NCI-H526 treated with DMSO at 0.1 percent for 48 hours (cell line): ENCODE results near the gene SERGEF.
"Not testable (repeated sequence)": the region's sequence is repeated elsewhere in the genome, so short reads cannot be mapped to it uniquely, and the experiment has no call there.

ENCODE experiments used
- DNase-seq: peaks from one replicate; lab custom pipeline; 2025; lab: John Stamatoyannopoulos, UW

SERGEF gene

DNA sequence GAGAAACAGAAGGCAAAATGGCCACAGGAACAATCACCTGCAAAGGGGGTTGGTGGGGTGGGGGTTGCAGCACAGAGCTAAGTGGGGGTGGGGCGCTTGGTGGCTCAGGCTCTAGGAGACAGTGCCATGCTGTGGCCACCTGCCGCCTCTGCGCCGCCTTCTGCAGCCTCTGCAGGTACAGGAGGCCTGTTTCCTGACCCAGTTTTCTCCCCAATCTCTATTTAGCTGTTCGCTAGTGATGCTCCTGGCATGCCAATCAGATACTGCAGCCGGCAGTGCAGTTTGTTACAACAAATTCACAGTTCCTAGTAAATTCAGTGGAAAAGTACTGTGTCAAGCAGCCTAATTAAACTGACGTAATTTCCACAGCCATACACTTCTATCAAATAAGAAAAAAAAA lies 106.4 kb downstream of the SERGEF start:
- DNase-seq: peak; percentile 6

DNA sequence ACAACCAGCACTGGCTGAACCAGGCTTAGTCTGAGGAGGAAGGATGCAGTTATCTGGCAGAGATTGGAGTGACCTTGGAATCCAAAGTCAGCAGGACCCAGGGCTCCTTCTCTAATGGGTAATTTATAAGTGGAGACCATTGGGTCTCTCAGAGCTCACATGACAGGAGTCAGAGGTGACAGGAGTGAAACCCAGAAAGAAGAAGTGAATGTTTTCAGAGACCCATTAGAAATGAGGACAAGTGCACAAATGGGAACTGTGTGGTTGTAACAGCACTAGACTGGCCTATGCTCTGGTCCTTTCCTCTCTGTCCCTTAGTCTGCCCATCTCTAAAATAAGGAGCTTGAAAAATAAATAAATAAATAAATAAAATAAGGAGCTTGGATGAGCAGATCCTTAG lies 107.4 kb downstream of the SERGEF start:
- no peak for DNase-seq

DNA sequence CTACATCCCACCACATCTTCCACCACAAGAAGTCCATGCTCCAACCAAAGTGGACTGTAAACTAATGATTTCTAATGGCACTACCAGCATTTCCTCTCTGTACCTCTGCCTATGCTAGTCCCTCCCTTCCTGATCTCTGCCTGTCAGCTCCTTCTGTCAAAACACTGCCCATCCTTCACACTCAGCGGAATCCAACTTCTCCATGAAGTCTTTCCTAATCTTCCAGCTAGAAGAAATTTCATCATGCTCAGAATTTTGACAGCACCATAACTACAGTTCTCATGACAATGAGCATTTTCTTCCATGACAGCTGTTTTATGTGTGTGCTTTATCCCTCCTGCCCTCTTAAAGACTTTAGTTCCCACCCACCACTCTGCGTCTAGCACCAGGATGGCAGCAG lies 111.4 kb downstream of the SERGEF start:
- no peak for DNase-seq

DNA sequence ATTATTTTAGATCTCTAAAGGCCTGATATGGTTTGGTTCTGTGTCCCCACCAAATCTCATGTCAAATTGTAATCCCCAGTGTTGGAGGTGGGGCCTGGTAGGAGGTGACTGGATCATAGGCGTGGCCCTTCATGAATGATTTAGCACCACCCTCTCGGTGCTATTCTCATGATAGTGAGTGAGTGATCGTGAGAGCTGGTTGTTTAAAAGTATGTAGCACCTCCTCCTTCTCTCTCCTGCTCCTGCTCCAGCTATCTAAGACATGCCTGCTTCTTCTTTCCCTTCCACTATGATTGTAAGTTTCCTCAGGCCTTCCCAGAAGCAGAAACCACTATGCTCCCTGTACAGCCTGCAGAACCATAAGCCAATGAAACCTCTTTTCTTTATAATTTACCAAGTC lies 114.1 kb downstream of the SERGEF start:
- DNase-seq: no peak

DNA sequence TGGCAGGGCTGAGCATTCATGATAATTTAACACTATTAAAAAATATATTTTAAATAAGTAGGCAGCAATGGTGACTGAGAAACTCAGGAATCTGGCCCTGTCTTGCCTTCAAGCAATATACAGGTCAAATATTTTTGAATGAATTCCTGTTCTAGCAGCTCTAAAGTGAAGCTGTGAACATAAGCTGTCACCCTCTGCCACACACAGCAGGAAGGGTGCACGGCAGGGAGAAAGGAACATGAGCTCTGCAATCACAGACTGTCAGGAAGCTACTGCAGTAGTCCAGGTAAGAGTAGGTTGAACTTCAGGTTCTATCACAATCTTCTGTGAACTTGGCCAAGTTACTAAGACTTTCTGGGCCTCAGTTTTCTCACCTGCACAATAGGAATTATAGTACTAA lies 114.8 kb downstream of the SERGEF start:
- no peak for DNase-seq

DNA sequence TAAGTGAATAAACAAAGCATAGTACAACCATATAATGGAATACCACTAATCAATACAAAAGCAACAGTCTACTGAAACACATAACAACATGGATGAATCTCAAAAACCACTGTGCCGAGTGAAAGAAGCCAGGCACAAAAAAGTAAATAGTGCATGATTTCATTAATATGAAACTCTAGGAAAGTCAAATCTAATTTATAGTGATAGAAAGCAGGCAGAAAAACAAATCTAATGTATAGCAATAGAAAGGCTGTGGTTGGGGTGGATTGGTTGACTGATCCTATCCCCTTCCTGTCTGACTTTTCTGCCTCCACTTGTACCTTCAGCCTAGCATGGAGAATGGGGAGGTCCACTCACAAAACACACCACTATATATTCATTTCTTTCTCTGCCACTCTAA lies 115.4 kb downstream of the SERGEF start:
- DNase-seq: no peak

DNA sequence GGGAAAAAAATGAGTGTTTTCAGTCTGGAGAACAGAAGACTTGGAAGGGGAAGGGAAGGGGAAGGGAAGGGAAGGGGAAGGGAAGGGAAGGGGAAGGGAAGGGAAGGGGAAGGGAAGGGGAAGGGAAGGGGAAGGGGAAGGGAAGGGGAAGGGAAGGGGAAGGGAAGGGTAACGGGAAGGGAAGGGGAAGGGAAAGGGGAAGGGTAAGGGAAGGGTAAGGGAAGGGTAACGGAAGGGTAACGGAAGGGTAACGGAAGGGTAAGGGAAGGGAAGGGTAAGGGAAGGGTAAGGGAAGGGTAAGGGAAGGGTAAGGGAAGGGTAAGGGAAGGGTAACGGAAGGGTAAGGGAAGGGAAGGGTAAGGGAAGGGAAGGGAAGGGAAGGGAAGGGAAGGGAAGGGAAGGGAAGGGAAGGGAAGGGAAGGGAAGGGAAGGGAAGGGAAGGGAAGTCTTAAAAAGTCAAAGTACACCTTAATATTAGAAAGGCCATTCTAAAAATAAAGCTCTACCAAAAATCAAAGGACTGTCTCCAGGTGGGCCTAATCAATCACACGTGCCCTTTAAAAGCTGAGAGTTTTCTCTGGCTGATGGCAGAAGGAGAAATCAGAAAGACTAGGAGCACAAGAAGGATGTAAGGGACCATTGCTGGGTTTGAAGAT lies 116.2 kb downstream of the SERGEF start:
- DNase-seq: not testable (repeated sequence)

DNA sequence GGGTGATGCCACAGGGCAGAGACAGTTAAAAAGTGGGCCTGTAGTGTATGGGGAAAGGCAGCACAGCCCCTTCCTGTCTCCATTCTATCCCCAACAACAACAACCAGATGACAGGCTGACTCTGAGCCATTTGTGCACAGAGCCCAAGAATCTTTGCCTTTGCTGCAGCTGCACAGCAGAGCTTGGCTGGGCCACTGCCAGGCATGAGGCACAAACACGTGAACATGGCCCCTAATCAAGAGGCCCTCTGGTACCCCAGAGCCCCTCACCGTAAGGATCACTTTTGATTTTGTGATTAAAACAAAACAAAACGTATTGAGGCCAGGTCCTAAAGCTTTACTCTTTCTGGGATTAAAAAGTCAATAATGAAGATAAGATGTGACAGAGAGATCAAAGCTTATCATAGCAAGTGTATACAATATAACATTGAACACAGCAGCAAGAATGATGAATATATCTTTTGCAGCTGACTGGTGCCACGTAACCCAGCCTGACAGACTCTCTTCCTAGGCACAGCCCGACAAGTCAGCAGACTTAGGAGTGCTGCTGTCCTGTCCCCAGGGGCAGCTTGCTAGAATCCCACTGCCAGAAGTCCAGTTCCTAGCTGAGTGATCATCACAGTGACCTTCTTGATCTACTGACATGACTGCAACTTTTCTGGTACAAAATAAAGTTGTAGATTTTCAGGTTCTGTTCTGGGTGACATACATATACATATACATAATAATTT lies 117.8 kb downstream of the SERGEF start:
- no peak for DNase-seq

DNA sequence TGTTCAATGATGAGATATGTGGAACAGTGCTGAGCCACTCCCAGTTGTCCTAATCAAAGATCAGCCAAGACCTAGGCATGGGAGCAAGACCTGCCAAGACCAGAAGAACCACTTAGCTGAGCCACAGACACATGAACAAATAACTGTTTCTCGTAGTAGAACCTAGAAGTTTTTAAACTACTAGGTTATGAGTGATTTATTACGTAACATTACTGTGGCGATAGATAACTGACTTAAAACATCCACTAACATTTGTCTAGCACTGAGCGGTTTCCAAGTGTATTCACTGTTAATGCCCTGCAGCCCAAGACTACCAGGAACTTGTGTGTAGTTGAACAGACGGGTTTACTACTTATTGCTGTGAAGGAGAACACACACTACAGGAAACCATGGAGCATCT lies 120.4 kb downstream of the SERGEF start:
- no peak for DNase-seq

DNA sequence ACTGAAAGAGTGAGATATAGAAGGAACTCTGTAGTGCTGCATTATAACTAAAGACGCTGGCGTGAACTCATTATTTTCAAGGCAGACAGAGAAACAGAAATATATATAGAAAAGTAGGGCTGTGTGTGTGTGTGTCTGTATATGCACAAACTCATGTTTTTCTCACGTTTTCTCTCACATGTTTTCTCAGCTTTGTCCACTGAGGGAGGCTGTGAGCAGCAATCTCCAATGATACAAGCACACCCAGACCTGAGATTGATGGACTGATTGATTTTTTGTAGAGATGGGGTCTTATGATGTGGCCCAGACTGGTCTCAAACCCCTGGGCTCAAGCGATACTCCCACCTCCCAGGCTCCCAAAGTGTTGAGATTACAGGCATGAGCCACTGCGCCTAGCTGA lies 122.5 kb downstream of the SERGEF start:
- no peak for DNase-seq

DNA sequence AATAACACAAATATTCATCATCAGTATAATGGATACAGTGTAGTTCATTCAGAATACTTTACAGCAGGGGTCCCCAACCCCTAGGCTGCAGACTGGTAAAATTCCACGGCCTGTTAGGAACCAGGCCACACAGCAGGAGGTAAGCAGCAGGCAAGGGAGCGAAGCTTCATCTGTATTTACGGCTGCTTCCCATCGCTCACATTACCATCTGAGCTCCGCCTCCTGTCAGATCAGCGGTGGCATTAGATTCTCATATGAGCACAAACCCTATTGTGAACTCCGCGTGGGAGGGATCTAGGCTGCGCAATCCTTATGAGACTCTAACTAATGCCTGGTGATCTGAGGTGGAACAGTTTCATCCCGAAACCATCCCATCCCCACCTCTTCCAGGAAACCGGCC lies 125.1 kb downstream of the SERGEF start:
- no peak for DNase-seq

DNA sequence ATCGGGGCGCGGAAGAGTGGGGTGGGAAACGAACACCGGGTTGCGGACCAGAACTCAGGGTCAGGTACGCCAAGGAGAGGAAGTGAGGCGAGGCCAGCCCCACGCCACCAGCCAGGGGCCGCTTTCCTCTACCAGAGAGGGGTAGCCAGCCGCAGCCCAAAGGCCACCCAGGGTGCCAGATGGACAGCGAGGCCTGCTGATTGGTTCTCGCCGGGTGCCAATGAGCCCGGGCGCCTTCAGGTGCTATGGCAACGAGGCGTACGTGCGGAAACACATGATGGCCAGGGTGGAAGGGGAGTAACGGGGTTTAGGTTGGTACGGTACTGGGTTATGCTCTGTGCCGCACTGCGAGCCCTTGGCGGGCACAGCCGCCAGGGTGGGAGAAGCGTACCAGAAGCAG lies 128.9 kb downstream of the SERGEF start:
- DNase-seq: no peak

DNA sequence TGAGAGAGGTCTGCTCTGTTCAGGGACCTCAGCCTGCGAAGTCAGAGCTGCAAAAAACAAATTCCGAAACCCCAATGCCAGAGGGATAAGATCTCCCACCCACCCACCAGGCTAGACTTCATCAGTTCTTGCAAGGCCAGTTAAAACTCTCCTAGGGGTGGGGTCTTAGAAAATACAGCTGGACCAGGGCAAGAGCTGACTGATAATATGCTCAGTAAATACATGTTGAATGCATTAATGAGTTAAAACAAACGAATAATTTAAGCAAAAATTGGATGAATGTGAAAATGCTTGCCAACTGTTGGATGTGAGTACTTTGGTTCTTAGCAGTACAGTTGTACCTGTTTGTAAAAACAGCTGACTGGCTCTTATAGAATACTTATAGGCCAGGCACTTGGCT lies 129.8 kb downstream of the SERGEF start:
- DNase-seq: no peak

DNA sequence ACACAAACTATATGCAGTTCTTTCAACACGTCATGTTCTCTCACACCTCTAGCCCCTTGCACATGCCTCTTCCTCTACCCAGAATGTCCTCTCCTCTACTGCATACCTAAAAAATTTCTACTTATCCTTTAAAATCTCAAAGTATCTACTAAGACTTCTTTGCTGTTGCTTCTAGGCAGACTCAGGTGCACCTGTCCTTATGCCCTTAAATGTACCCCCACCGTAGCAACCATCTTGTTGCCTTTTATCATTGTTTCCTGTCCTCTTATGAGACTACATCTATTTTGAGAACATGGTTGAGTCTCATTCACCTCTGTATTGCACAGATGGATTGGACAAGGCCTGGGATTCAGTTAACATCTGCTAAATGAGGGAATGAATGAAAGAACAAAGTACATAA lies 134.1 kb downstream of the SERGEF start:
- no peak for DNase-seq

DNA sequence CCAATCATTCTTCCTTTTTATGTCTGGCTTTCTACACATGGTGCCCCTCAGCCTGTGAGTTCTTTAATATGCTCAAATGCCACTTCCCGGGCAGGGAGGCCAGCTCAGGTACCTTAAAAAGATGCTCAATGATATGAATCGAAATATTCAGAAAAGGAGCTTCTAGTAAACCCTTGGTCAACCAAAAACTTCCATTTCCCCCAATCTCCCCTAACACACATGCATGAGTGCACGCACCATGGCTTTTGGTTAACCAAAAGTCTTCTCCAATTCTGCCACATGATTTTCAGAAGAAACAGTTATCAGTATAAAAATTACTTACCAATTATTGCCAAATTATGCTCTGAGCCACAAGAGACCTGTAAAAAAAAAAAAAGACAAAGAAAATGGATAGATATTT lies 135.0 kb downstream of the SERGEF start:
- DNase-seq: no peak

DNA sequence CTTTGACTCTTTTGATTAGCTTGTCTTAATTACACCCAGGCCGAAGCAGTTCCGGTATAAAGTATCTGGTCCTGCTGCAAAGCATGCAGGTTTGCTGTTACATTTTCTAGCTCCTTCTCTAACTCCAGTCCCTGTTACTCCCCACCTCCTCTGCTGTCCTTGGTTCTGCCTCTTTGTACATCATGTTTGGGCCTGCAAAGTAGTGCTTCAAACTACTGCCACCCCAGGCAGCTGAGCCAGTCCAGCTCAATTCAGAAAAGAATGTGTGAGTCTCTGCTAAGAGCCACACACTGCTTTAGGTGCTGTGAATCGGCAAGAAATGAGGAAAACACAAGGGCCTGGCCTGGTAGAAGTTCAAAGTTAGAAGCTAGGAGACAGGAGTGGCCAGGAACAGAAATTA lies 136.0 kb downstream of the SERGEF start:
- DNase-seq: no peak

DNA sequence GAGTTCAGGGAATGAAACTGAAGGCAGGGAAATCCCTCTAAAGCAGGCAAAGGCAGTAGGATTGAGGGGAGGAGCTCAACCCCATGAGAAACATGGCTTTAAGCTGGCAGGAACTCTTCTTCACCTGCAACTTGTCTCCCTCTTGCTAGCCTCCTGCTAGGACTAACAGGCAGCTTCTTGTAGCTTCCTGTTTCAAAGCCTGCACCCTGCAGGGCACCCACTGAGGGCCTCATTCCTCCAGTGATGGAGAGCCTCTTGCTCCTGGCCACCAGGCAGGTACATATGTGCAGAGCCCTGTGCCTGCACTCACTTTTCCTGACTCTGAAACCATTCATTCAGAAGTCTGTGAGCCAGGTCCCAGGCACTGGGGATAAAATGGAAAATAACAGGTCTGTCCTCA lies 137.0 kb downstream of the SERGEF start:
- no peak for DNase-seq

DNA sequence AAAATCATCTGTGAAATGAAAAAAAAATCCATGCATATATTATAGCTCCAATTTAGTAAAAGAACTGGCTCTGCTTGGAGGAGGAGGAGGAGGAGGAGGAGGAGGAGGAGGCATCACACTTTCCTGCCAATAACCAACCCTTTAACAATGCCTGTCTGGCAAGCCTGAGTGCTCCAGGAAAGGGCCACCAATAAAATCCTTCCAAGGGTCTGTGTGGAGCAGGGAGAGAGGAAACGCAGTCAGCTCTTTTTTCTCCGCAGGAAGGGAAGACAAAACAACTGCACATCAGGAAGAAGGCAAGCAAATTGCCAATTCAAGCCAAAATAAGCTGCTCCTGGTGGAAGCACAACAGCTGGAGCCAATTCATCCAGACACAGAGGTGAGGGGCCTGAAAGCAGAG lies 139.3 kb downstream of the SERGEF start:
- DNase-seq: no peak

DNA sequence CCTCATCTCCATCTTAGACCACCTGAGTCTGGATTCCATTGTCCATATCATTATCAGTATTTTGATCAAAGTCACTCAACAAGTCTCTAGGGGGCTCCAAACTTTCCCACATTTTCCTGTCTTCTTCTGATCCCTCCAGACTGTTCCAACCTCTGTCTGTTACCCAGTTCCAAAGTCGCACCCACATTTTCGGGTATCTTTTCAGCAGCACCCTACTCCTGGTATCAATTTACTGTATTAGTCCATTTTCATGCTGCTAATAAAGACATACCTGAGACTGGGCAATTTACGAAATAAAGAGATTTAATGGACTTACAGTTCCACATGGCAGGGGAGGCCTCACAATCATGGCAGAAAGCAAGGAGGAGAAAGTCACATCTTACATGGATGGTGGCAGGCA lies 144.4 kb downstream of the SERGEF start:
- not testable (repeated sequence) for DNase-seq

DNA sequence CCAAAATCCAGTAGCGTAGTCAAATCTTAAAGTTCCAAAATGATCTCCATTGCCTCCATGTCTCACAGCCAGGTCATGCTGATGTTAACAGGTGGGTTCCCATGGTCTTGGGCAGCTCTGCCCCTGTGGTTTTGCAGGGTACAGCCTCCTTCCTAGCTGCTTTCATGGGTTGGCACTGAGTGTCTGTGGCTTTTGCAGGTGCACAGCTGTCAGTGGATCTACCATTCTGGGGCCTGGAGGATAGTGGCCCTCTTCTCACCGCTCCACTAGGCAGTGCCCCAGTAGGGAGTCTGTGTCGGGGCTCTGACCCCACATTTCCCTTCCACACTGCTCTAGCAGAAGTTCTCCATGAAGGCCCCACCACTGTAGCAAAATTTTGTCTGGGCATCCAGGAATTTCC lies 145.5 kb downstream of the SERGEF start:
- no peak for DNase-seq

DNA sequence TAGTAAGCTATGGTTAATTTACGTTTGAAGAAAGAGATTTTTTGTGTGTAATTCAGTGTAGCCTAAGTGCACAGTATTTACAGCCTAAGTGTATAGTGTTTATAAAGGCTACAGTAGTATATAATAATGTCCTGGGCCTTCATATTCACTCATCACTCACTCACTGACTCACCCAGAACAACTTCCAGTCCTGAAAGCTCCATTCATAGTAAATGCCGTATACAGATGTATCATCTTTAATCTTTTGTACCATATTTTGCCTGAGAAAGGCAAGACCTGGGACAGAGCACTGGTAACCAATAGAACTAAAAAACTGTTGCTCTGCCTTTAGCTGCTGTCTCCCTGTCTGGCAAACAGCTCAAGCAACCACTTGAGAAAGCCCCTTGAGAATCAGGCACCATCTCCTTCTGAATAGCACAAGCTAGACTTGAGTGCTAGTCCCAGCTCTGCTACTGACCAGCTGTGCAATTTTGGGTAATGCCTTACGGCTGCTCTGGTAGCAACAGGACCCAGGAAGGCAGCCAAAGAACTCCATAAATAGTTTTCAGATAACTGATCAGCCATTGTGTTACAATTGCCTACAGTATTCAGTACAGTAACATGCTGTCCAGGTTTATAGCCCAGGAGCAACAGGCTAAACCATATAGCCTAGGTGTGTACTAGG lies 146.9 kb downstream of the SERGEF start:
- no peak for DNase-seq

DNA sequence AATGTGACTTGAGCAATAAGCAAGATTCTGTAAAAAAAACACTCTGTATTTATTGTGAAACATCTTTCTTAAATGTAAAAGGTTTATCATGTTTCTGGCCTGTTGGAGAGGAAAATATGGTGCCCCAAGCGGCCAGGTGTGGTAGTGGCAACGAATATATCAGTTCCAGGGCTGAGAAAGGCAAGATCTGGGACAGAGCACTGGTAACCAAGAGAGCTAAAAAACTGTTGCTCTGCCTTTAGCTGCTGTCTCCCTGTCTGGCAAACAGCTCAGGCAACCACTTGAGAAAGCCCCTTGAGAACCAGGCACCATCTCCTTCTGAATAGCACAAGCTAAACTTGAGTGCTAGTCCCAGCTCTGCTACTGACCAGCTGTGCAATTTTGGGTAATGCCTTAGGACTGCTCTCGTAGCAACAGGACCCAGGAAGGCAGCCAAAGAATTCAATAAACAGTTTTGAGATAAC lies 148.3 kb downstream of the SERGEF start:
- DNase-seq: no peak

DNA sequence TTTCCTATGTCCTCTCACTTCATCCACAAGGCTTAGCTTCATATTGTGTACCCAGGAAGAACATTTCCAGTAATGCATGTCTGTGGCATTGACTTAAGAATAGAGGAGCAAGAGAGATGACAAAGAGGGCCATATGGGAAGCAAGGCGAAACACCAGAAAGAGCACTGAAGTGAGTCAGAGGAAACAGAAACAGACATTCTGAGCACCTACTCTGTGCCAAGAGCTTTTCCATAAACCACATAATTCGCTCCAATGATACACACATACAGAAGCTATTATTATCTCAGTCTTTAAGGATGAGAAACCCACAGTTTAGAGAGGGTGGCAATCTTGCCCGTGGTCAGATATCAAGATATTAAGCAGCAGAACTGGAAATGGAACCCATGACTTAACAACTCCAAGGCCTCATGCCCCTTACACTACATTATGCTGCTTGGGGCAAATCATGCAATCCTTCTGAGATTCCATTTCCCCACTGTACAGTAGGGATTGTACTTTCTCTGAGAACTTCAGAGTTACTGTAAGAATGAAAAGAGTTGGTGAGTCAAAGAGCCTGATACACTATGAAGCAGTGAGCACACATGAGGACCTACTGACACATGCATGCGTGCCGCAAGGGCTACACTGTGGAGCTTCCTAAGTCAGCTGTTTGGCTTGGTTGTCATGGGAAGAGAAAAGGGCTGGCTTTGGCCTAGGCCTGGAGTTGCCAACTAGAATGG lies 151.7 kb downstream of the SERGEF start:
- DNase-seq: no peak
